Muscle layer of duodenum (tissue), 2 donors: ENCODE measurements around the gene NEFH.

Source experiments
- H3K27ac ChIP-seq: one replicate; pipeline ENCODE4 v1.7.0; 2013; ENCODE audit warnings: mild to moderate bottlenecking, low read length
- H3K27me3 ChIP-seq: one replicate; pipeline ENCODE4 v1.7.0; 2013; ENCODE audit warnings: low read depth, mild to moderate bottlenecking, control low read depth, low read length
- H3K36me3 ChIP-seq, 2 donors: one replicate each; pipeline ENCODE4 v1.7.0; 2013; ENCODE audit warnings: low read length in 2 of 2, control low read depth in 1 of 2, mild to moderate bottlenecking in 1 of 2; ENCODE audit not compliant: insufficient read depth in 2 of 2, control insufficient read depth in 1 of 2
- H3K4me1 ChIP-seq, 2 donors: one replicate each; pipeline ENCODE4 v1.7.0; 2013; ENCODE audit warnings: low read length in 2 of 2, mild to moderate bottlenecking in 2 of 2, control low read depth in 1 of 2, moderate library complexity in 1 of 2; ENCODE audit not compliant: insufficient read depth in 2 of 2, control insufficient read depth in 1 of 2
- H3K4me3 ChIP-seq, 2 donors: one replicate each; pipeline ENCODE4 v1.7.0; 2013; ENCODE audit warnings: low read length in 2 of 2, low read depth in 1 of 2, mild to moderate bottlenecking in 1 of 2
- H3K9me3 ChIP-seq, 2 donors: one replicate each; pipeline ENCODE4 v1.7.0; 2013; ENCODE audit warnings: low read length in 2 of 2, control low read depth in 1 of 2, mild to moderate bottlenecking in 1 of 2; ENCODE audit not compliant: control insufficient read depth in 1 of 2
- donor health status: healthy.

Gene NEFH

GRCh38 chr22:29509815-29510214 lies 29.8 kb downstream of the NEFH start:
- H3K27me3 ChIP-seq, result no peaks in the 10 kb centered on the region
- H3K4me3 ChIP-seq, result no peak overlapping the region
- no peaks in the 10 kb centered on the region for H3K4me1 ChIP-seq
- H3K36me3 ChIP-seq, result peaks cover 48 to 72% of the 10 kb centered on the region in 2 donors
- no peak overlapping the region for H3K27ac ChIP-seq
- no peaks in the 10 kb centered on the region for H3K9me3 ChIP-seq

- Histone ChIP-seq H3K4me1 (no peaks in the 10 kb centered on the region), H3K27me3 (no peaks in the 10 kb centered on the region), H3K4me3 (no peak overlapping the region), H3K27ac (no peak overlapping the region), H3K36me3 (peaks cover 44 to 79% of the 10 kb centered on the region in 2 donors), H3K9me3 (no peaks in the 10 kb centered on the region)
Measured at GRCh38 chr22:29510542-29510941, 30.5 kb downstream of the NEFH start.

- H3K36me3 ChIP-seq, result peaks cover 51 to 81% of the 10 kb centered on the region in 2 donors
Measured at GRCh38 chr22:29511126-29511862, 31.3 kb downstream of the NEFH start.

GRCh38 chr22:29512031-29512430 lies 32.0 kb downstream of the NEFH start:
- Histone ChIP-seq H3K36me3 (peaks cover 58 to 81% of the 10 kb centered on the region in 2 donors), H3K27me3 (no peaks in the 10 kb centered on the region)

More at GRCh38 chr22:29511126-29511862, 31.3 kb downstream of the NEFH start:
- Histone ChIP-seq H3K4me3 (no peak overlapping the region), H3K27ac (no peak overlapping the region), H3K4me1 (no peaks in the 10 kb centered on the region), H3K9me3 (no peaks in the 10 kb centered on the region), H3K27me3 (no peaks in the 10 kb centered on the region)

GRCh38 chr22:29517215-29517908 lies 37.3 kb downstream of the NEFH start:
- no peaks in the 10 kb centered on the region for H3K4me1 ChIP-seq
- no peak overlapping the region for H3K4me3 ChIP-seq
- H3K36me3 ChIP-seq, result peaks cover 61 to 76% of the 10 kb centered on the region in 2 donors
- no peaks in the 10 kb centered on the region for H3K9me3 ChIP-seq
- H3K27me3 ChIP-seq, result no peaks in the 10 kb centered on the region
- no peak overlapping the region for H3K27ac ChIP-seq

More at GRCh38 chr22:29512031-29512430, 32.0 kb downstream of the NEFH start:
- Histone ChIP-seq H3K4me1 (no peaks in the 10 kb centered on the region), H3K9me3 (no peaks in the 10 kb centered on the region), H3K27ac (no peak overlapping the region), H3K4me3 (no peak overlapping the region)

GRCh38 chr22:29518427-29518826 lies 38.4 kb downstream of the NEFH start:
- Histone ChIP-seq H3K27me3 (no peaks in the 10 kb centered on the region), H3K4me1 (no peaks in the 10 kb centered on the region), H3K36me3 (peaks cover 58 to 70% of the 10 kb centered on the region in 2 donors), H3K4me3 (no peak overlapping the region), H3K9me3 (no peaks in the 10 kb centered on the region), H3K27ac (no peak overlapping the region)

GRCh38 chr22:29519996-29520395 lies 40.0 kb downstream of the NEFH start:
- H3K27me3 ChIP-seq, result no peaks in the 10 kb centered on the region
- H3K9me3 ChIP-seq, result no peaks in the 10 kb centered on the region
- H3K36me3 ChIP-seq, result peaks cover 68 to 81% of the 10 kb centered on the region in 2 donors
- H3K4me1 ChIP-seq, result no peaks in the 10 kb centered on the region
- no peak overlapping the region for H3K4me3 ChIP-seq
- no peak overlapping the region for H3K27ac ChIP-seq

- Histone ChIP-seq H3K27ac (no peak overlapping the region), H3K9me3 (no peaks in the 10 kb centered on the region), H3K36me3 (peaks cover 73 to 81% of the 10 kb centered on the region in 2 donors), H3K4me3 (no peak overlapping the region), H3K4me1 (no peaks in the 10 kb centered on the region), H3K27me3 (no peaks in the 10 kb centered on the region)
Measured at GRCh38 chr22:29520851-29521250, 40.8 kb downstream of the NEFH start.

- H3K27me3 ChIP-seq, result no peaks in the 10 kb centered on the region
- peaks cover 69 to 81% of the 10 kb centered on the region in 2 donors for H3K36me3 ChIP-seq
Measured at GRCh38 chr22:29521526-29521925, 41.5 kb downstream of the NEFH start.

GRCh38 chr22:29523761-29524160 lies 43.7 kb downstream of the NEFH start:
- no peaks in the 10 kb centered on the region for H3K27me3 ChIP-seq
- no peak overlapping the region for H3K27ac ChIP-seq
- no peaks in the 10 kb centered on the region for H3K9me3 ChIP-seq
- H3K4me3 ChIP-seq, result no peak overlapping the region
- H3K36me3 ChIP-seq, result peaks cover 69 to 81% of the 10 kb centered on the region in 2 donors
- no peaks in the 10 kb centered on the region for H3K4me1 ChIP-seq

More at GRCh38 chr22:29521526-29521925, 41.5 kb downstream of the NEFH start:
- no peak overlapping the region for H3K4me3 ChIP-seq
- H3K9me3 ChIP-seq, result no peaks in the 10 kb centered on the region
- H3K4me1 ChIP-seq, result no peaks in the 10 kb centered on the region
- no peak overlapping the region for H3K27ac ChIP-seq

GRCh38 chr22:29524442-29525191 lies 44.6 kb downstream of the NEFH start:
- no peak overlapping the region for H3K27ac ChIP-seq

More at GRCh38 chr22:29524442-29525191, 44.6 kb downstream of the NEFH start:
- no peaks in the 10 kb centered on the region for H3K27me3 ChIP-seq
- no peaks in the 10 kb centered on the region for H3K9me3 ChIP-seq
- H3K4me3 ChIP-seq, result no peak overlapping the region
- peaks cover 71 to 81% of the 10 kb centered on the region in 2 donors for H3K36me3 ChIP-seq
- no peaks in the 10 kb centered on the region for H3K4me1 ChIP-seq
